Loucy (cell line): ENCODE data around the gene UNKL.

ENCODE experiments used
- H2AFZ ChIP-seq: fragments of 200-600 bp; sonication (generic); 2 replicates; pipeline ENCODE4 v1.6.0; 2016; ENCODE audit warnings: antibody characterized with exemption, mild to moderate bottlenecking, low read length, moderate library complexity
- H3F3A ChIP-seq: fragments of 200-600 bp; 2 replicates; pipeline ENCODE4 v1.6.0; 2016; ENCODE audit warnings: antibody characterized with exemption, low read depth, mild to moderate bottlenecking
- H3K27me3 ChIP-seq: fragments of 200-600 bp; sonication (generic); 2 replicates; pipeline ENCODE4 v1.6.1; 2014; ENCODE audit warnings: low read length, mild to moderate bottlenecking; ENCODE audit not compliant: insufficient read depth, poor library complexity, severe bottlenecking
- H3K36me3 ChIP-seq: fragments of 200-600 bp; sonication (generic); 2 replicates; pipeline ENCODE4 v1.6.1; 2016; ENCODE audit warnings: low read length; ENCODE audit not compliant: insufficient read depth
- H3K4me1 ChIP-seq: fragments of 200-600 bp; sonication (generic); 2 replicates; pipeline ENCODE4 v1.5.1; 2014; ENCODE audit warnings: low read length, mild to moderate bottlenecking; ENCODE audit not compliant: insufficient read depth, poor library complexity, severe bottlenecking
- H3K4me2 ChIP-seq: fragments of 200-600 bp; sonication (generic); 2 replicates; pipeline ENCODE4 v1.6.0; 2014; ENCODE audit warnings: antibody characterized with exemption, low read length, low read depth, mild to moderate bottlenecking; ENCODE audit not compliant: poor library complexity, severe bottlenecking
- H3K4me3 ChIP-seq: fragments of 200-600 bp; sonication (generic); 2 replicates; pipeline ENCODE4 v1.5.1; 2014; ENCODE audit warnings: low read length, mild to moderate bottlenecking, mixed read lengths; ENCODE audit not compliant: poor library complexity, severe bottlenecking
- H3K79me2 ChIP-seq: fragments of 200-600 bp; sonication (generic); 2 replicates; pipeline ENCODE4 v1.6.1; 2014; ENCODE audit warnings: low read length; ENCODE audit not compliant: insufficient read depth
- H3K9ac ChIP-seq: fragments of 200-600 bp; sonication (generic); 2 replicates; pipeline ENCODE4 v1.6.0; 2014; ENCODE audit warnings: mild to moderate bottlenecking, low read depth, low read length, moderate library complexity; ENCODE audit not compliant: poor library complexity, severe bottlenecking
- H3K9me2 ChIP-seq: fragments of 200-600 bp; sonication (generic); replicated peaks from 2 replicates; pipeline ENCODE4 v1.6.1; 2016; ENCODE audit warnings: low read depth, low read length, mixed read lengths
- H3K9me3 ChIP-seq: fragments of 200-600 bp; sonication (generic); 2 replicates; pipeline ENCODE4 v1.6.1; 2014; ENCODE audit warnings: mild to moderate bottlenecking, antibody characterized with exemption, low read length, low read depth; ENCODE audit not compliant: insufficient read depth
- H4K20me1 ChIP-seq: fragments of 200-600 bp; sonication (generic); 2 replicates; pipeline ENCODE4 v1.6.0; 2014; ENCODE audit warnings: antibody characterized with exemption, low read length, mild to moderate bottlenecking; ENCODE audit not compliant: insufficient read depth, poor library complexity, severe bottlenecking
- CTCF ChIP-seq: fragments of 200-600 bp; sonication (generic); conservative IDR thresholded peaks from 2 replicates; pipeline ENCODE4 v1.5.1; 2014; ENCODE audit warnings: mild to moderate bottlenecking, antibody characterized with exemption, low read length
- EZH2phosphoT487 ChIP-seq: fragments of 200-600 bp; IDR thresholded peaks from 2 replicates; pipeline ENCODE4 v1.6.1; 2018; ENCODE audit warnings: antibody characterized with exemption, mild to moderate bottlenecking, moderate library complexity, borderline replicate concordance

The UNKL gene

GRCh38 chr16:1424028-1424427 is 9.5 kb upstream of the UNKL start:
- Histone ChIP-seq H4K20me1 (peaks cover 3% of the 10 kb centered on the region), H3K79me2 (peaks cover 14% of the 10 kb centered on the region), H3K9me3 (no peaks in the 10 kb centered on the region), H3K27me3 (no peaks in the 10 kb centered on the region), H3K4me3 (no peak overlapping the region), H3F3A (no peaks in the 10 kb centered on the region), H3K9me2 (no peaks in the 10 kb centered on the region), H2AFZ (no peak overlapping the region), H3K4me2 (no peak overlapping the region), H3K36me3 (no peaks in the 10 kb centered on the region), H3K9ac (no peak overlapping the region), H3K4me1 (no peaks in the 10 kb centered on the region)
- TF ChIP-seq EZH2phosphoT487 (no peak), CTCF (no peak)

GRCh38 chr16:1422076-1422475 is 7.6 kb upstream of the UNKL start:
- Histone ChIP-seq H3K4me3 (no peak overlapping the region), H3K36me3 (no peaks in the 10 kb centered on the region), H3K79me2 (peaks cover 17% of the 10 kb centered on the region), H3K4me2 (no peak overlapping the region), H3K27me3 (no peaks in the 10 kb centered on the region), H3K4me1 (no peaks in the 10 kb centered on the region), H3K9me3 (no peaks in the 10 kb centered on the region), H3F3A (no peaks in the 10 kb centered on the region), H3K9me2 (no peaks in the 10 kb centered on the region), H3K9ac (no peak overlapping the region), H4K20me1 (peaks cover 3% of the 10 kb centered on the region), H2AFZ (no peak overlapping the region)
- TF ChIP-seq EZH2phosphoT487 (no peak), CTCF (no peak)

DNA sequence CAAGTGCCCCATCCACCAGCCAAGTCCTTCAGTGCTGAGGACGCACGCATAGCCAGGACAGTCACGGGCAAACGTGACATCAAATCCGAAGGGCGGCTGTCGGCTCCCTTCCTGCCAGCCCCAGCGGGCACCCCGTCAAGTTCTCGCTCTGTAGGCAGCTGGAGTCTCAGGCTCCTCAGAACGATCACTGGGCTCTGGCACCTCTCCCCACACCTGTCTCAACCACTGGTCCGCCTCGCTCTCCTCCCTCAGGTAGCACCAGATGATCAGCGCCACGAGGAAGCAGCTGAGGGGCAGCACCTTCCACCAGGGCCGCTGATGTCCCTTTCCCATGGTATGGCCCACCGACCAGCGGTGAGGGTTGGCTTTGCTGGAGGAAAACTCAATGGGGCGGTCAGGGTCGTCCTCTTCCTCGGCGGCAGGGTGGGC is 5.6 kb upstream of the UNKL start:
- Histone ChIP-seq H3F3A (no peaks in the 10 kb centered on the region), H3K79me2 (peaks cover 17% of the 10 kb centered on the region), H3K4me2 (peak overlapping the region; percentile 88), H3K36me3 (no peaks in the 10 kb centered on the region), H3K9ac (peak overlapping the region; percentile 87), H3K9me2 (no peaks in the 10 kb centered on the region), H4K20me1 (peaks cover 3% of the 10 kb centered on the region), H2AFZ (0 out of 2 replicates have a peak overlapping the region, but pooled peaks have one; percentile 19), H3K27me3 (no peaks in the 10 kb centered on the region), H3K4me1 (no peaks in the 10 kb centered on the region), H3K4me3 (peak overlapping the region; percentile 91), H3K9me3 (no peaks in the 10 kb centered on the region)
- no peak for TF ChIP-seq EZH2phosphoT487

GRCh38 chr16:1416521-1416941 is 2.0 kb upstream of the UNKL start:
- Histone ChIP-seq H3K9me2 (no peaks in the 10 kb centered on the region), H3K9ac (no peak overlapping the region), H2AFZ (no peak overlapping the region), H3F3A (no peaks in the 10 kb centered on the region), H4K20me1 (peaks cover 3% of the 10 kb centered on the region), H3K4me2 (no peak overlapping the region), H3K27me3 (no peaks in the 10 kb centered on the region), H3K79me2 (peaks cover 17% of the 10 kb centered on the region), H3K9me3 (no peaks in the 10 kb centered on the region), H3K4me3 (no peak overlapping the region), H3K4me1 (no peaks in the 10 kb centered on the region), H3K36me3 (no peaks in the 10 kb centered on the region)
- no peak for TF ChIP-seq EZH2phosphoT487
- TF ChIP-seq CTCF: no peak
